ENCODE results near the gene CNTN4.

DNA sequence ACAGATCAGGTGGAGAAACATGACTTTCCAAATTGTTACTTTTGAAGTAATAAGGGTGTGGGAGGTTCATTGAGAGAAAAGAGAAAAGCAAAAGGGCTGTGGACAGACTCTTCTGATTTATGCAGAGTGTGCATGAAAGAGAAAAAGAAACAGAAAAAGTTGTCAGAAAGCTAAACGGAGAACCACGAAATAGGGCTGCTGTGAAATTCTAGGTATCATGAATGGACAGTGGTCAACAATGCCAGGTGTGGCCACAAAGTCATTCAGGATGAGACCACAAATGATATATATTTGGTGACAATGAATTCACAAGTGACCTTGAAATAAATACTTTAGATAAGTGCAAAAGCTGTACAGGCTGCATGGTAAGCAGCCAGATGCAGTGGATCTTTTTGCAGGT is 841.4 kb downstream of the CNTN4 start:
- no peak for TF ChIP-seq CTCF (IDR thresholded peaks at IDR 0.05)
- TF ChIP-seq POLR2A (IDR thresholded peaks at IDR 0.05) = no peak
